Measurements from ENCODE around the gene CAPNS1. TPM values are rescaled to one million over a fixed set of nuclear protein-coding genes. Genes with fewer than 3 reads are reported as not detected.
"Not testable (repeated sequence)": the region's sequence is repeated elsewhere in the genome, so short reads cannot be mapped to it uniquely, and the experiment has no call there.

Gene CAPNS1
- total RNA-seq, 2 donors from 2014 or later = 175 to 437 TPM

- Mint-ChIP-seq H3K4me1 (ENCODE audit: low read depth in 2 of 2) (no peaks in the 10 kb centered on the region), H3K36me3 (no peaks in the 10 kb centered on the region), H3K9me3 (no peaks in the 10 kb centered on the region), H3K4me3 (no peak overlapping the region), H3K27me3 (no peaks in the 10 kb centered on the region), H3K27ac (no peak overlapping the region)
- ATAC-seq (no peak), DNase-seq (ENCODE audit: low spot score) (no peak)
Observed at GRCh38 chr19:36182612-36183244, 42.9 kb downstream of the CAPNS1 start.

DNA sequence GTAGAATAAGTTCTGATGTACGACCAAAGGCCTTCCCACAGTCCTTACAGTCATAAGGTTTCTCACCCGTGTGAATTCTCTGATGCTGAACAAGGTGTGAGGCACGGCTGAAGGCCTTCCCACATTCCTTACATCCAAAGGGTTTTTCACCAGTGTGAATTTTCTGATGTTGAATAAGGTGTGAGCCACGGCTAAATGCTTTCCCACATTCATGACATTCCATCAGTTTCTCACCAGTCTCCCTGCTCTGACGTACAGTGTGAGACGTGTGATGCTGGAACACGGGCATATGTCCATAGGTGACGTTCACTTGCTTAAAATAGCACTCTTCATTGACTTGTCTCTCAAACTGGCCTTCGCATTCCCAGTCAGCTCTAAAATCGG is 43.4 kb downstream of the CAPNS1 start:
- Mint-ChIP-seq H3K4me1 (ENCODE audit: low read depth in 2 of 2) (no peaks in the 10 kb centered on the region), H3K27me3 (no peaks in the 10 kb centered on the region), H3K36me3 (no peaks in the 10 kb centered on the region), H3K9me3 (no peaks in the 10 kb centered on the region), H3K4me3 (no peak overlapping the region), H3K27ac (no peak overlapping the region)
- DNase-seq (ENCODE audit: low spot score) (no peak), ATAC-seq (no peak)

DNA sequence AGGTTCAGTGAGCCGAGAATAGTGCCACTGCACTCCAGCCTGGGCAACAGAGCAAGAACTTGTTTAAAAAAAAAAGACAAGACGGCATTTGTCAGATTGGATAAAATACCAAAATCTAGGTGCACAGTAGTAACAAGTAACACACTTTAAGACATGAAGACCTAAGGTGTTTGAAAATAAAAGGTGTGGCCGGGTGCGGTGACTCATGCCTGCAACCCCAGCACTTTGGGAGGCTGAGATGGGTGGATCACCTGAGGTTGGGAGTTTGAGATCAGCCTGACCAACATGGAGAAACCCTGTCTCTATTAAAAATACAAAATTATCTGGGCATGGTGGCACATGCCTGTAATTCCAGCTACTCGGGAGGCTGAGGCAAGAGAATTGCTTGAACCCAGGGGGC is 46.9 kb downstream of the CAPNS1 start:
- not testable (repeated sequence) for H3K4me3 Mint-ChIP-seq; H3K27ac Mint-ChIP-seq; DNase-seq (ENCODE audit: low spot score); H3K9me3 Mint-ChIP-seq; H3K4me1 Mint-ChIP-seq (ENCODE audit: low read depth in 2 of 2); H3K27me3 Mint-ChIP-seq; H3K36me3 Mint-ChIP-seq; ATAC-seq

GRCh38 chr19:36196249-36196648 is 56.4 kb downstream of the CAPNS1 start:
- Mint-ChIP-seq H3K4me1 (ENCODE audit: low read depth in 2 of 2) (no peaks in the 10 kb centered on the region), H3K27ac (no peak overlapping the region), H3K4me3 (no peak overlapping the region), H3K36me3 (peaks cover 4% of the 10 kb centered on the region), H3K9me3 (no peaks in the 10 kb centered on the region), H3K27me3 (no peaks in the 10 kb centered on the region)
- DNase-seq (ENCODE audit: low spot score) = no peak
- ATAC-seq = no peak

GRCh38 chr19:36198119-36198518 is 58.3 kb downstream of the CAPNS1 start:
- no peaks in the 10 kb centered on the region for H3K36me3 Mint-ChIP-seq
- DNase-seq (ENCODE audit: low spot score) = no peak
- H3K9me3 Mint-ChIP-seq = no peaks in the 10 kb centered on the region
- ATAC-seq = no peak
- no peaks in the 10 kb centered on the region for H3K4me1 Mint-ChIP-seq (ENCODE audit: low read depth in 2 of 2)
- H3K27ac Mint-ChIP-seq = no peak overlapping the region
- H3K27me3 Mint-ChIP-seq = no peaks in the 10 kb centered on the region
- no peak overlapping the region for H3K4me3 Mint-ChIP-seq

Other genes with a start within 250 kb of the CAPNS1 start
- gene NFKBID, start 239.5 kb upstream of the CAPNS1 start, total RNA-seq = 10 to 100 TPM; 54.4 to 68.7 TPM
- gene HCST, start 237.5 kb upstream of the CAPNS1 start, total RNA-seq = 100 to 1,000 TPM; 154 to 228 TPM
- 100 to 1,000 TPM in 1 of 2 donors, 10 to 100 TPM in 1; 65.3 to 235 TPM for gene TYROBP, start 231.8 kb upstream of the CAPNS1 start, total RNA-seq
- gene LRFN3, start 203.7 kb upstream of the CAPNS1 start, total RNA-seq = 10 to 100 TPM in 1 of 2 donors, 1 to 10 TPM in 1; 4.6 to 10.6 TPM
- 10 to 100 TPM; 17.6 to 21.4 TPM for gene SDHAF1, start 144.9 kb upstream of the CAPNS1 start, total RNA-seq
- gene SYNE4, start 131.3 kb upstream of the CAPNS1 start, total RNA-seq = 1 to 10 TPM; 3.0 to 4.5 TPM
- 10 to 100 TPM; 64.5 to 68.1 TPM for gene ALKBH6, start 125.9 kb upstream of the CAPNS1 start, total RNA-seq
- gene CLIP3, start 107.2 kb upstream of the CAPNS1 start, total RNA-seq = under 1 TPM; 0.76 to 0.78 TPM
- 1 to 10 TPM in 1 of 2 donors, under 1 TPM in 1; 0.47 to 1.7 TPM for gene THAP8, start 85.8 kb upstream of the CAPNS1 start, total RNA-seq
- gene WDR62, start 85.2 kb upstream of the CAPNS1 start, total RNA-seq = 10 to 100 TPM; 15.0 to 57.1 TPM
- not detected for gene OVOL3, start 28.9 kb upstream of the CAPNS1 start, total RNA-seq
- gene POLR2I, start 25.2 kb upstream of the CAPNS1 start, total RNA-seq = 10 to 100 TPM; 40.7 to 42.4 TPM
- 100 to 1,000 TPM; 130 to 141 TPM for gene TBCB, start 24.6 kb upstream of the CAPNS1 start, total RNA-seq
- gene COX7A1, start 12.4 kb downstream of the CAPNS1 start, total RNA-seq = not detected
- gene ZNF565, start 74.6 kb downstream of the CAPNS1 start, total RNA-seq = 1 to 10 TPM; 3.2 to 4.3 TPM
- gene ZNF146, start 75.0 kb downstream of the CAPNS1 start, total RNA-seq = 10 to 100 TPM; 72.4 to 72.8 TPM
- 1 to 10 TPM; 2.3 to 5.1 TPM for gene ZFP14, start 239.1 kb downstream of the CAPNS1 start, total RNA-seq